GM21423 (cell line): ENCODE results near the gene PI16.
A peak's percentile ranks its signal among the peaks of the same experiment; 100 is the strongest.
"Not testable (repeated sequence)": the region's sequence is repeated elsewhere in the genome, so short reads cannot be mapped to it uniquely, and the experiment has no call there.

Experiments used
- ATAC-seq: cut with Tn5 transposase; IDR thresholded peaks from one replicate; pipeline ENCODE4 v1.9.1; 2021; ENCODE audit warnings: mild to moderate bottlenecking, moderate library complexity; ENCODE audit not compliant: unreplicated experiment

Gene PI16

DNA sequence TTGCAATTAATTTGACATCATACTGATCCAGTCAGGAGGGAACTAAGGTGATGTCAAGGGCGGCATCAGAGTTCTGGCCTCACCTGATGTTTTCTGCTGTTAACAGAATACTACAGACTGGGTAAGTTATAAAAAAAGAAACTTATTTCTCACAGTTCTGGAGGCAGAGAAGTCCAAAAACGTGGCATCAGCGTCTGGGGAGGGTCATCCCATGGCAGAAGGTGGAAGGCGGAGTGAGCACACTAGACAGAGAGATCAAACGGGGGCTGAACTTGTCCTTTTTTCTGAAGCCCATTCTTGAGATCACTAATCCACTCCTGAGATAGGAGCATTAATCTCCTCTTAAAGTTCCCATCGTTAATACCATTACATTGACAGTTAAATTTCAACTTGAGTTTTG lies 34.7 kb downstream of the PI16 start:
- no peak for ATAC-seq

DNA sequence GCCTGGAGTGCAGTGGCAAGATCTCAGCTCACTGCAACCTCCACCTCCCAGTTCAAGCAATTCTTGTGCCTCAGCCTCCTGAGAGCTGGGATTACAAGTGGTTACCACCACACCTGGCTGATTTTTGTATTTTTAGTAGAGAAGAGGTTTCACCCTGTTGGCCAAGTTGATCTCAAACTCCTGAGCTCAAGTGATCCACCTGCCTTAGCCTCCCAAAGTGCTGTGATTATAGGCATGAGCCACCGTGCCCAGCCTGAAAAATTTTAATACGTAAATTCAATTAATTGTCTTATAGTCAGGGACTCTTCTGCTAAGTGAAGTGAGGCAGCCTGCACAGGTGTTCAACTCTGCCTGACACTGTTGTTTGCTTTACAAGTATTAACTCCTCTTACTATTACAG lies 35.9 kb downstream of the PI16 start:
- not testable (repeated sequence) for ATAC-seq

DNA sequence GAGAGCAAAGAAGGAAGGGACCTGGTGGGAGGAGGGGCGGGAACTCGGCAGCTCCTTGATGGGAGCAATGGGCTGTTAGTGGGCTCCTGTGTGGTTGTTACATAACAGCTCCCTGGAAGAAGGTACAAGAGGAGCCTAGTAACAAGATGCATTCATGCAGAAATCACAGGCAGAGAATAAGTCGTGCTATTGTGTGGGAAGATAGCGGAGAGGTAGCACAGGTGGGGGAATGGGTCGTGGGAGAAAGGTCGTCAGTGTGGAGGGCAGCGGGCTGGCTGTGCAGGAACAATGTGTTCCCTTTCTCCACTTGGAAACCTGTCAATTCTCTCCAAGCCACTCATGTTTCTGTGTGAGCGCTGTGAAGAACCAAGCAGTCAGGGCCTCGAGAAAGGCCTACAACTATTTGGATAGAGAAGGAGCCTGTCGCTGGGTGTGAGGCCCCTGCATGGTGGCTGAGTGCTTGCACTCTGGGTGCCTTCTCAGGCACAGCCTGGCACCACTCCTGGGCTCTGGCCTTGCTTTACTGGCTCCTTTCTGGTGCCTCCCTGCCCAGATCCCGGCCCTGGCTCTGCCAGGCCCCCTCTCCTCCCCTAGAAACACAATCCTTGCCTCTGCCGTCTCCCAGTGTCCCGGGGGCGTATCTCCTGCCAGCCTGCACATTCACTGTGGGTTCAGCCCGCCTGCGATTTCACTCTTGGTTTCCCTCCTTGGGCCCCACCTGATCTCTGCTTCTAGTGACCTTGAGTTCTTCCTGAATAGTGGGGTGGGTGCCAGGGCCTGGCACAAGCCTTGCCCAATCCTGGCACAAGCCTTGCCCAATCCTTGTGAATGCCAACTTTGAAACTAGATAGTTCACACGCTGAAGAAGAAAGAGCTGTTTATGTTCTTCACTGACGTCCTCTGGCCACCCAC lies 43.5 kb downstream of the PI16 start:
- ATAC-seq = no peak

DNA sequence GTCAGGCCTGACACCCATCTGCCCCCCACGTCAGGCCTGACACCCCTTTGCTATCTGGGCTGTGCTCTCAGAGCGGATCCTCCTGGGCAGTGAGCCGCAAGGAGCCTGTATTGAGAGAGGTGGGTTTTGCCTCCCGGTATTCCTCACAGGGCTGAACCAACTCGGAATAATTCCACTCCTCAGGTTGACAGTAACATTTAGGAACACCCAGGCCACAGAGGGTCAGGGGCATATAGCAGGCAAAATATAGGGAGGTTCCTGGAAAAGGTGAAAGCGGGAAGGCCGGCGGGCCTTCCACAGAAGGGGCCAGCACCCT lies 44.1 kb downstream of the PI16 start:
- no peak for ATAC-seq

DNA sequence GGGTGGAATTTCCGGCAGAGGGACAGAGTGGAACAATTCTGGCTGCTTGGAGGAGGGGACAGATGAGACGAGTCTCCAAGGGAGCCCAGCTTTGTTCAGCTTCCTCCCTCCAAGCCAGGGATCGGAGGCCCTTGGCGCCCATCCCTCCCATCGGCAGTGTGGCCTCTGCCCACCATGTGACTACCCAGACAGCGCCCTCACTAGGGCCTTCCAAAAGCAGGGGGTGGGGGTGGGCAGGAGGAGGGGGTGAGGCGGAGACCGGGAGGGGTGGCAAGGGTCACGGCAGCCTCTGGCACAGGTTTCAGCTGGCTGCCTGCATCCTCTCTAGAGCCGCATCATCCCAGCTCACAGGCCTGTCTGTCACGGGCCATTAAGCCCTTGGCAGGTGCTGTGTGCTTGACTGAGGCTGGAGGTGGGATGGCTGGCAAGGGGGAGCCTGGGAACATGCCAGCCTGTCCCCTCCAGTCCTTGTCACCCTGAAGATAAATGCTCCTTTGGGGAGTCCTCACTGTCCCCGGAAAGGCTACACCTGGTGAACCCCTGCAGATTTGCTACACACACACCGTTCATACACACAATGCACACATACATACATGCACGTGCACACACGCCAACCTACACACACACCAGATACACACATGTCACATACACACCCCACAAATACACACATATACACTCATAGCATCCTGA lies 44.7 kb downstream of the PI16 start:
- no peak for ATAC-seq

DNA sequence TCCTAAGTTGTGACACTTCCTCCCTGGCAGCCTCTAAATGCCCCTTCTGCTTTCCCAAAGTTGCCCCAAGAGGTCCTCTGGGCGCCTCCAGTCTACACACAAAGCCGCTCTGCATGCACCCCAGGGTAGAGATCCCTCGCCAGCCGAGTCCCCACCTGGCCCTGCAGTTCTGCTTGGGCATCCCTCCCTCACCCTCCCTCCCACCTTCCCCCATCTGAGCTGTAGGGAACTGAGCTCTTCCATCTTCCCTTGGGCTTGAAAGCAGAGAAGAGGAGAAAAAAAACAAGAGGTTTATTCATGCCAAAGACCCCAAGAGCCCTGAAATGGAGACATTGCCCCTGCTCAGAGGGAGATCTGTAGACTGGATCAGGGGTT lies 45.2 kb downstream of the PI16 start:
- ATAC-seq = no peak

DNA sequence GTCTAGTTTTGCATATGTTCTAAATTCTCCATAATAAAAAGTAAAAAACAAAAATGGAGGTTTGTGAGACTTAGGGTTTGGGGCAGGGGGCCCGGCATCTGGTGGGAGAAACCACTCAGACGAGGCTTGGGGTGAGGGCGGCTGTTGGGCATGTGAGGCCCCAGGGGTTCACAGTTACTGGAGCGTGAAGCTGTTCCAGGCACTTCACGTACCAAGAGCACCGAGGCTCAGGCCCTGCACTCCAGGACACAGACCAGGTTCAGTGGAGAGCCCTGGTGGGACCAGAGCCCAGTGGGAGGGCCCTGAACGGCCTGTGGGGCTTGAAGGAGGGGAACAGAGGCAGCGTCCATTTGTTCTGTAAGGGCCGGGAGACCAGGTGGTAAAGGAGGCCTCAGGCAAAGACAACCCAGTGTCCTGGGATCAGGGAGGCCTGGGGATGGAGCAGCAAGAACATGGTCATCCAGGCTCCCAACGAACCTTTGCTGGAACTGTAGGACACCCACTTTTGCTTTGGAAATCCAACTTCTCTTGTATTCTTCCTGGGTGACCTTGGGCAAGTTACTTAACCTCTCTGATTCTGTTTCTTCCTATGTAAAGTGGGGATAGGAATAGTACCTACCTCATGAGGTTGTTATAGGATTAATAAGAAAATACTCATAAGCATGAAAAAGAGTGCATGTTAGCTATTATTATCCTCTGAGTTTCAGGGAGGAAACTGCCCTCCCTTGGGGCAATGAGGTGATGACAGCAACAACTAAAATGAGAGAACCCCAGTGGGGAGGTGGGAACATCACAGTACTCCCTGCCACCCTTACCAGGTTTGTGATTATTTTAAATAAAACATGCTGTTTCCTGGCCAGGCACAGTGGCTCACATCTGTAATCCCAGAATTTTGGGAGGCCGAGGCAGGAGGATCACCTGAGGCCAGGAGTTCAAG lies 49.8 kb downstream of the PI16 start:
- no peak for ATAC-seq

DNA sequence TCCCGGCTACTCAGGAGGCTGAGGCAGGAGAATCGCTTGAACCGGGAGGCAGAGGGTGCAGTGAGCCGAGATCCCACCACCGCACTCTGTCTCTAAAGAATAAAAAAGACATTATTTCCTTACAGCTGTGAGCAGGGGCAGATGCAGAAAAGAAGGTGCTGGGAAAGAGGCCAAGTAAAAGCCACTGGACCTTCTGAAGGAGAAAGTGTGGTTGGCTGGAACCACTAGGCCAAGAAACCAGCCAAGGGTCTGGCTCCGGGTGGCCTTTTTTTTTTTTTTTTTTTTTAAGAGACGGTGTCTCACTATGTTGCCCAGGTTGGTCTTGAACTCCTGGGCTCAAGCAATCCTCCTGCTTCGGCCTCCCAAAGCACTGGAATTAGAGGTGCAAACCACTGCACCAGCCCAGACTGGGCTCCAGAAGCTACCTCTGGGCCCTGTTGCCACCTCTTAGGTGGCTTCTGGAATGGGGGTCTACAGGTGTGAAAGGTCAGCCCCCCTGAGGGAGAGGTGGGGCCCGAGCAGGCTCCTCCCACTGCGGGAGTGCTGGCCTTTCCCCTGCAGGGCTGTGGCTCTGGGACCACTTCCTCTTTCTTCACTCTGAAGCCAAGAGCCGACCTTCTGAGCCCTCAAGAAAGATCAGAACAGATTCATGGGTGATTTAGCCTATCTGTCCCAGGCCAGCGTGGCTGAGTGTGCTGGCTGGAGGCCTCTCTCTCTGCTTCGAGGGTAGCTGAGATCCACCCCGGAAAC lies 50.7 kb downstream of the PI16 start, which contains the start of gene FGD2:
Gene FGD2 (plus strand): TSS at position 595 of the 750 bp plus-strand sequence. CDS start 163 bp downstream, outside the sequence.
- ATAC-seq = peak; percentile 68

DNA sequence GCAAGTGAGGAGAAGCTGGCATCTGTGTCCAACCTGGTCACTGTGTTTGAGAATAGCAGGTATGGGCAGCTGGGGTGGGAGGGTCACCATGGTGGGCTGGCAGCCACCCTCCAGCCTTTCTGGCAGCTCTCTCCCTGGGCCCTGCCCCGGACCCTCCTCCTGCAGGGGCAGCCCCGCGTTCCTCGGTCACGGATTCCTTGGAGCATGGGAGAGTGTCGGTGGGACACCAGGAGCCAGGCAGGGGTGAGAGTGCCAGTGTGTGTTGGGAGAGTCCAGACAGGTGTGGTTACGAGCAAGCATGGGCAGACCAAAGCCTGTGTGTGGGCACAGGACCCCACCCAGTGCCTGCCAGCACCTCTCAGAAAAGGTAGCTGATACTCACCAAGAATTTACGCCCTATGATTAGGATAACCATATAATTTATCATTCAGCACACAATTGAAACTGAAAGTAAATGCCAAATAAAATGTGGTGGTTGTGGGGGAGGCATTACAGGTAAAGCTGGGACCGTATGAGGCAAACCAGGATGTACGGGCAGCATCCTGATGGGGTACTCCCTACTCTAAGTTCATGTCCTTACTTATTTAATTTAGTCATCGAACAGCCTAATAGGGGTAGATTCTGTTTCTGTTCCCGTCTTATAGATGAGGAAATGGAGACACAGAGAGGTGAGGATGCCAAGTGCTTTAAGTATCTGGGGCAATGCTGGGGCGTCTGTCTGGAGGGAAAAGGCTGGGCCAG lies 51.5 kb downstream of the PI16 start:
- ATAC-seq = peak; percentile 1

DNA sequence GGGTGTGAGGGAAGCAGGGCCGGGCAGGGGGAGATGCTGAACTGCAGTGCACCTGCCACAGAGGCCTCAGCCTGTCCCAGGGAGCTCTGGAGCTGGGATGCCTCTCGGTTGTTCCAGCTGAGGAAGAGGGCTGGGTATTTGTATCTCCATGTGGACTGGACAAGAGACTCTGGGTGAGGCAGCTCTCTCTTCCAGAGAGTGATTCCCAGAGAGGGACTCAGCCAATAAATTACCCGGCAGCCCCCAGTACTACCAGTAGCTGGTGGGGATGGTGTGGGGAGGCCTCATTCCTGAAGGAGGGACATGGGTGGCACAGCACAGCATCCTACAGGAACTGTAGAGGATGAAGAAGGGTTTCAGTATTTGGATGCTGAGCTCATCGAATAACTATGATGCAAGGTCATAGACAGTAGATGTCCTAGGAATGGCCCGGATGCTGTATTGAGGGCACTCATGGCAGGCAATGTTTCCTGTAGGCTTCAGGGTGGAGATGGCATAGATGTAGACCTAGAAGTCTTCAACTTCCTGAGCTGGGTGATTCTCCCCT lies 52.3 kb downstream of the PI16 start:
- no peak for ATAC-seq

DNA sequence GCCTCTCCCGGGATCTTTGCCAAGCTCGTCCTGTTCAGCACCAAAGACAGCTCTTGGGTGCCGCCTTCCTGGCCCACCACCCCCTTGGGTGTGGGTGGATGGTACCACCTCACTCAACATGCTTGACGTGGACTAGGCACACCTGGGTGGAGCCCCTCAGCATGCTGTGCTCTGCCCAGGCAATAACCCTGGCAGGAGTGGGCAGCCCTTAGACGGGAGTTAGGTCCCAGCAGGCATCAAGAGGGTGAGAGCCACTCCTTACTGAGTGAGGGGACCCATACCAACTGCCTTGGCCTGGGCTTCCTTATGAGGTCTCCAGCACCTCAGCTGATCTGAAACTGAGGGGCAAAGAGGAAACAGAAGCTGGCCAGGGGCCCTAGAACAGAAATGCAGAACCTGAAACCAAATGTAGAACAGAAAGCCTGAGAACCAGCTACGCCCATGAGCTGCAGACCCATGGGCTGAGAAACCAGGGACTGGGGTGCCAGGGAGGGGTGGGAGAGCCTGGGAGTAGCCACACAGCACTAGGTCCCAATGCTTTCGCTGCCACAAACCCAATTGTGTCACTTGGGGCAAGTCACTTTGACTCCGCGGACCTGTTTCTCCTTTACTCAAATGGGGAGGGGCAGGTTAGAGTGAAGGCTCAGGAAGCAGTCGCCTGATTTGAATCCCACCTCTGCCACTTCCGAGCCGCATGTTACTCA lies 53.0 kb downstream of the PI16 start:
- ATAC-seq = no peak

DNA sequence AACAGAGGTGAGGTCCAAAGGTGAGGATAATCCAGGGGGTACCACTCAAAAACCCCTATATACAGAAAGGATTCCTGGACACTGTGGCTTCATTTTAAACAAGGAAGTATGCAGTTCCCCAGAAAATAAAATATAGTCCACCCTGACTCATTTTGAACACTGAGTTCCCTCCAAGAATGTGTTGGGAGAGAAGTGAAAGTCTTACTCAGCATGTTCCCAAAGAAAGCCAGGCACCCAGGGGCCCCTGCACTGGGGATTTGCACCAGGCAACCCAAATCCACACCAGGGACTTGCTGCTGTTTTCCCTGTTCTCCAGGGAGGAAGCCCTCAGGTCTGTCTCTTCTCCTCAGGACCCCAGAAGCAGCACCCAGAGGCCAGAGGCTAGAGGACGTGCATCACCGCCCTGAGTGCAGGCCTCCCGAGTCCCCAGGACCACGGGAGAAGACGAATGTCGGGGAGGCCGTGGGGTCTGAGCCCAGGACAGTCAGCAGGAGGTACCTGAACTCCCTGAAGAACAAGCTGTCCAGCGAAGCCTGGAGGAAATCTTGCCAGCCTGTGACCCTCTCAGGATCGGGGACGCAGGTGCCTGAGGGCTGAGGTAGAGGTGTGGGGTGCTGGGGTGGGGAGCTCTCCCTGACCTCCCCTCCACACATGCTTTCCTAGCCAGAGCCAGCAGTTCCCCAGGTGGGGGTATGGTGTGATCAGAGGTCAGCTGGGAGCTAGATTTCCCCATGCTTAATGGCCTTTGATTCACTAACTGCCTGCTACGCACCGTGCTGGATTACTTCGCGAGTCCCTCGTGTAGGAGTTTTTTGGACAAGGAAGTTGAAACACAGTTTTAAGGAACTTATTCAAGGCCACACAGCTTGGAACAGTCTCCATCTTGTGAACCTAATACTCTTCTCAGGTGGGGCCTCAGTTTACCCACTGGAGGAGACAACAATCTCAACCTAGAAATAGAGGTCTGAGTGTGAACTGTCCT lies 54.2 kb downstream of the PI16 start:
- no peak for ATAC-seq

DNA sequence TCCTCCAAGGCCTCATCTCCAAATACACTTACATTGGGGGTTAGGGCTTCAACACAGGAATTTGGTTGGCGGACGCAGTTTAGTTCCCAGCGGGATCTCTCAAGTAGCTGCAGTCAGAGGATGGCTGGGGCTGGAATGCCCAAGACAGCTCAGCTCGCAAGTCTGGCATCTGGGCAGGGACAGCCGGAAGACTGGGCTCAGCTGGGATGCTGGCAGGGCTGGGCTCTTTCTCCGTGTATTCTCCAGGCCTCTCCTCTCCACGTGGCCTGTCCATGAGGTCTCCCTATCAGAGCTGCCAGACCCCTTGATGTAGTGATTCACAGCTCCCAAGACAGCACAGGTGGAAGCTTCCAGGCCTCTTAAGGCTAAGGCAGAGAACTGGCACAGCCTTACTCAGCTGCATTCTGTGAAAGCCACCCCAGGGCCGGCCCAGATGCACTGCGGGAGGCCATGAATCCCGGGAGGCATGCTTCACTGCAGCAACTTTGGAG lies 55.9 kb downstream of the PI16 start:
- ATAC-seq = no peak

DNA sequence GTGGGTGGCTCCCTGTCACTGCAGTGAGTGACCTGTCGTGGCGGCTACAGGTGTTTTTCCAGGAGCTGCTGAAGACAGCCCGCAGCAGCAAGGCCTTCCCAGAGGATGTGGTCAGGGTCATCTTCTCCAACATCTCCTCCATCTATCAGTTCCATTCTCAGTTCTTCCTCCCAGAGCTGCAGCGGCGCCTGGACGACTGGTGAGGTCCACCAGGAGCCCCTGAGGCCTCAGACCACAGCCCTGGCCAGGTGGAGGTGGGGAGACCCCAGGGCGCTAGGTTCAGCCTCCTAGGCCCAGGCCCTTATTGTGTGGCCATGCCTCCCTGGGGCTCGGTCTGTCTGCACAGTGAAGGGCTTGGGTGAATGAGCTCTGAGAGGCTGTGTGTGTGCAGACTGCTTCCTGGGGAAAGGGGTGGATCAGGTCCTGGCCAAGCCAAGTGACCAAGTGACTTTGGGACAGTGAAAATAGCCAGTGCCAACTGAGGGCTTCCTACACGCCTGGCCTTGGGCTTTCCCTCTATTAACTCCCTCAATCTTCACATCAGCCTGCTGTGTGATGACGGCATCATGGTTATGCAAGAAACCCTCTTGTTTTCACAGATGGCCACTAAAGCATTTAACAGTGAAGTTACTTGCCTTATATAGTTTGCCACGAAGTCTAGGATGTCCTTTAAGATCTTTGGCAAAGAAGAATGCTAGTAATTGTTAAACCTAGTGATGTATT lies 57.3 kb downstream of the PI16 start:
- ATAC-seq = no peak

DNA sequence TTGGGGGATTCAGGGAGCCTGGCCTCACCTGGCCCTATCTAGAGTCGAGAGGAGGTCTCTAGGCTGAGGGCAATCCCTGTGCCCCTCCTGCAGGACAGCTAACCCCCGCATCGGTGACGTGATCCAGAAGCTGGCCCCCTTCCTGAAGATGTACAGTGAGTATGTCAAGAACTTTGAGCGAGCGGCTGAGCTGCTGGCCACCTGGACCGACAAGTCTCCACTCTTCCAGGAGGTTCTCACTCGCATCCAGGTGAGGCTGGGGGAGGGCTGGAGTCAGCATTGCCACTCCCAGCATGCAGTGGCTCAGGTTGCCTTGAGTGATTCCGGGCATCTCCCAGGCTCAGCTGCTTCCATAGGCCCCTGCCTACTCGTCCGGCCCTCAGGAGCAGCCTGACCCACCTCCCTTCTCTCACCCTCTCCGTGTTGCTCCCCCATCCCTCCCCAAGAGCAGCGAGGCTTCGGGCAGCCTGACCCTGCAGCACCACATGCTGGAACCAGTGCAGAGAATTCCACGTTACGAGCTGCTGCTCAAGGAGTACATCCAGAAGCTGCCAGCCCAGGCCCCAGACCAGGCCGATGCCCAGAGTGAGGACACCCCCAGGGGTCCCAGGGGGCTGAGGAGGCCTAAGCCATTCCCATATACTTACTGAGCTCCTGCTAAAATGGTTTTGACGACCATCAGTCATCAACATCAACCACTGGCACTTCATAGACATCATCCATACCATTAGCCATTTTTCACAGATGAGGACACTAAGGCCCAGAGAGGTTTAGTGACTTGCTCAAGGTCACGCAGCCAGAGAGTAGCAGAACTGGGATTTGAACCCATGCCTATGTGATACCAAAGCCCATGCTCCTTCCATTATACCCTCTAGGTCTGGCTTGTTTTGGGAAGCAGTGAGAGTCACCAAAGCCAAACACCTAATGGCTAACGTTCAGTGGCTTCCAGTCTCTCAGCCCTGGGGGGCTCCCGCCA lies 59.3 kb downstream of the PI16 start:
- no peak for ATAC-seq
